K562 (cell line): ENCODE results near the gene MED15. TPM values are rescaled to one million over a fixed set of nuclear protein-coding genes. Genes with fewer than 3 reads are reported as not detected.
A peak's percentile ranks its signal among the peaks of the same experiment; 100 is the strongest.

Experiments used
- ARID2 ChIP-seq: fragments of 450-650 bp; IDR thresholded peaks from 2 replicates; pipeline ENCODE4 v1.6.1; 2017; ENCODE audit warnings: antibody characterized with exemption, mild to moderate bottlenecking
- CREBBP ChIP-seq: IDR thresholded peaks from one replicate; pipeline ENCODE4 v1.6.1; 2012; ENCODE audit warnings: low read depth, mild to moderate bottlenecking, control low read depth, inconsistent platforms, low read length
- DLX4 ChIP-seq: fragments of 250-450 bp; sonication (Bioruptor Pico); IDR thresholded peaks from 2 replicates; pipeline ENCODE4 v1.6.1; 2021; ENCODE audit warnings: mild to moderate bottlenecking
- E2F6 ChIP-seq, 2 experiments: IDR thresholded peaks; 2 replicates each; pipeline ENCODE4 v1.6.1; 2011; ENCODE audit warnings: borderline replicate concordance in 1 of 2, control low read depth in 1 of 2, low read depth in 1 of 2, low read length in 1 of 2, mild to moderate bottlenecking in 1 of 2, mixed read lengths in 1 of 2, moderate library complexity in 1 of 2; ENCODE audit not compliant: insufficient read depth in 1 of 2, insufficient read length in 1 of 2, poor library complexity in 1 of 2, severe bottlenecking in 1 of 2; ENCODE audit errors: extremely low read depth in 1 of 2
- JUN ChIP-seq, 2 experiments: sonication (generic) in 1 of 2; formaldehyde crosslinking in 1 of 2; IDR thresholded peaks; 2 replicates each; pipeline versions ENCODE4 v1.6.1 to v1.8.0; 2012 to 2022; ENCODE audit warnings: borderline replicate concordance in 2 of 2, mild to moderate bottlenecking in 2 of 2, improper control_type of control experiment in 1 of 2, low read depth in 1 of 2, low read length in 1 of 2, missing genetic modification reagents in 1 of 2
- KAT8 ChIP-seq: fragments of 450-650 bp; IDR thresholded peaks from 2 replicates; pipeline ENCODE4 v1.6.1; 2016; ENCODE audit warnings: low read depth, mild to moderate bottlenecking
- L3MBTL2 ChIP-seq: fragments of 450-650 bp; IDR thresholded peaks from 2 replicates; pipeline ENCODE4 v1.6.1; 2016; ENCODE audit warnings: mild to moderate bottlenecking, moderate library complexity
- MCM7 ChIP-seq, 2 experiments: fragments of 450-650 bp; IDR thresholded peaks; 2 replicates each; pipeline ENCODE4 v1.6.1; 2016 to 2018
- NBN ChIP-seq: fragments of 450-650 bp; IDR thresholded peaks from 2 replicates; pipeline ENCODE4 v1.6.1; 2016; ENCODE audit warnings: low read depth, mild to moderate bottlenecking
- NCOR1 ChIP-seq: fragments of 450-650 bp; IDR thresholded peaks from 2 replicates; pipeline ENCODE4 v1.6.1; 2016; ENCODE audit warnings: mild to moderate bottlenecking, moderate library complexity
- NFE2 ChIP-seq: IDR thresholded peaks from 2 replicates; pipeline ENCODE4 v1.6.1; 2014; ENCODE audit warnings: antibody characterized with exemption, low read depth
- NFXL1 ChIP-seq: fragments of 450-650 bp; formaldehyde crosslinking; IDR thresholded peaks from 2 replicates; pipeline ENCODE4 v1.4.0; 2021; ENCODE audit warnings: mild to moderate bottlenecking
- POLR2G ChIP-seq: fragments of 200-400 bp; formaldehyde crosslinking; IDR thresholded peaks from 2 replicates; pipeline ENCODE4 v1.6.1; 2017; ENCODE audit warnings: low read depth, mild to moderate bottlenecking, antibody characterized with exemption, low read length, moderate library complexity
- RNF2 ChIP-seq: sonication (generic); IDR thresholded peaks from 2 replicates; pipeline ENCODE4 v1.6.1; 2016
- STAG1 ChIP-seq: sonication (generic); formaldehyde crosslinking; IDR thresholded peaks from 2 replicates; pipeline ENCODE4 v1.5.0; 2020; ENCODE audit warnings: missing genetic modification reagents, borderline replicate concordance
- TSHZ1 ChIP-seq: fragments of 250-450 bp; sonication (Bioruptor Pico); IDR thresholded peaks from 2 replicates; pipeline ENCODE4 v1.4.0; 2020; ENCODE audit warnings: mild to moderate bottlenecking, moderate library complexity
- ZC3H8 ChIP-seq: fragments of 450-650 bp; IDR thresholded peaks from 2 replicates; pipeline ENCODE4 v1.6.1; 2017
- ZNF143 ChIP-seq: sonication (generic); formaldehyde crosslinking; IDR thresholded peaks from 2 replicates; pipeline ENCODE4 v1.9.0; 2022; ENCODE audit warnings: mild to moderate bottlenecking, missing genetic modification reagents
- ZNF23 ChIP-seq: fragments of 250-450 bp; sonication (Bioruptor Pico); IDR thresholded peaks from 2 replicates; pipeline ENCODE4 v1.4.0; 2020; ENCODE audit warnings: mild to moderate bottlenecking
- ZNF239 ChIP-seq: fragments of 250-450 bp; sonication (Bioruptor Pico); IDR thresholded peaks from 2 replicates; pipeline ENCODE4 v1.4.0; 2020; ENCODE audit warnings: mild to moderate bottlenecking
- polyA plus RNA-seq, 8 experiments: library from polyadenylated mRNA; depleted of rRNA in 4 of 8; stranded (reverse) in 5 of 8; unstranded in 3 of 8; fragments of >200 nt; fragmentation: Nextera tagmentation in 2 of 8; fragmentation: Illumina TruSeq in 1 of 8; extraction: Ambion mirVana in 2 of 8; extraction: Trizol in 1 of 8; gene quantifications; 2 replicates each; pipeline versions ENCODE4 v1.2.1 to v1.2.3, GENCODE V29; 2011 to 2014; ENCODE audit warnings: inconsistent platforms in 1 of 8, missing spikeins in 1 of 8
- total RNA-seq, 7 experiments: library from RNA; depleted of rRNA in 6 of 7; stranded (reverse); fragments of >200 nt in 6 of 7; fragmentation: Illumina TruSeq in 2 of 7; extraction: Trizol in 2 of 7; gene quantifications; 2 replicates each; pipeline versions ENCODE4 v1.2.1 to v1.2.3, GENCODE V29; 2011 to 2021; ENCODE audit warnings: low replicate concordance in 1 of 7

Gene MED15
- total and polyA plus RNA-seq, 9 of the 15 experiments (the other 6 are each of a cell fraction or from before 2014, with no cell fraction given), result 4.0 to 271 (median 60.1) TPM

- TF ChIP-seq TSHZ1 (CRISPR knock-in tag), result peak; percentile 70
- TF ChIP-seq NBN, result no peak
- peak; percentile 42; the same call in 1 of the 2 replicates for TF ChIP-seq ZNF23 (CRISPR knock-in tag)
- no peak for TF ChIP-seq NFXL1 (CRISPR knock-in tag)
- no peak for TF ChIP-seq ZNF143 (CRISPR knock-in tag)
- no peak for TF ChIP-seq STAG1
- TF ChIP-seq CREBBP, result peak; percentile 94
- TF ChIP-seq ARID2, result no peak
- TF ChIP-seq DLX4 (CRISPR knock-in tag), result no peak
- TF ChIP-seq L3MBTL2, result no peak
- no peak for TF ChIP-seq NCOR1
- TF ChIP-seq MCM7 (IDR thresholded peaks at IDR 0.05), result no peak
- TF ChIP-seq POLR2G, result peak; percentile 82
- TF ChIP-seq ZNF239 (CRISPR knock-in tag), result peak; percentile 76
- TF ChIP-seq KAT8, result no peak
- peak; percentile 95 to 99 for TF ChIP-seq E2F6 (IDR thresholded peaks at IDR 0.05; ENCODE audit: borderline replicate concordance in 1 of 2, extremely low read depth in 1 of 2, insufficient read depth in 1 of 2, insufficient read length in 1 of 2, low read depth in 1 of 2, low read length in 1 of 2, poor library complexity in 1 of 2, severe bottlenecking in 1 of 2)
- no peak for TF ChIP-seq NFE2
- TF ChIP-seq ZC3H8, result no peak
- no peak for TF ChIP-seq RNF2
- peak; percentile 83 for TF ChIP-seq JUN (IDR thresholded peaks at IDR 0.05; ENCODE audit: borderline replicate concordance, low read depth, low read length)
- TF ChIP-seq JUN (CRISPR knock-in tag; IDR thresholded peaks at IDR 0.05; ENCODE audit: borderline replicate concordance), result no peak
Observed at GRCh38 chr22:20495861-20496681, 11.3 kb upstream of the MED15 start (continued).
